SK-N-SH (cell line): Measurements from ENCODE around the gene WNT9B. TPM values are rescaled to one million over a fixed set of nuclear protein-coding genes. Genes with fewer than 3 reads are reported as not detected.

Experiments used
- CTCF ChIA-PET: fragments of 300-600, 350-600 bp; formaldehyde crosslinking; extraction: SDS; loops from one replicate; lab custom pipeline; 2021; lab: Yijun Ruan, JAX
- POLR2A ChIA-PET: fragments of 350-600 bp; sonication (Branson Sonifier 250); formaldehyde crosslinking; extraction: SDS; loops from one replicate; lab custom pipeline; 2020; ENCODE audit warnings: antibody characterized with exemption, inconsistent platforms; lab: Yijun Ruan, JAX
- DNase-seq: peaks from one replicate; pipeline ENCODE4 v3.0.0; 2012
- H2AFZ ChIP-seq: fragments of 200-600 bp; sonication (generic); 2 replicates; pipeline ENCODE4 v1.8.1; 2016; ENCODE audit warnings: antibody characterized with exemption, mild to moderate bottlenecking, low read depth
- H3F3A ChIP-seq: fragments of 200-600 bp; sonication (generic); replicated peaks from 2 replicates; pipeline ENCODE3; 2016; ENCODE audit warnings: antibody characterized with exemption, mild to moderate bottlenecking; ENCODE audit not compliant: insufficient read depth
- H3K27ac ChIP-seq, 2 experiments: fragments of 200-500 bp in 1 of 2; fragments of 200-600 bp in 1 of 2; sonication (Bioruptor generic) in 1 of 2; sonication (generic), shearing (Covaris generic) in 1 of 2; 2 replicates each; pipeline versions ENCODE4 v1.5.1 to v1.6.1; 2014 to 2016; ENCODE audit warnings: low read depth in 2 of 2, inconsistent platforms in 1 of 2, low read length in 1 of 2, mild to moderate bottlenecking in 1 of 2, mixed read lengths in 1 of 2
- H3K27me3 ChIP-seq: fragments of 200-600 bp; sonication (generic), shearing (Covaris generic); 2 replicates; pipeline ENCODE4 v1.6.1; 2016; ENCODE audit warnings: mixed run types; ENCODE audit not compliant: insufficient read depth
- H3K36me3 ChIP-seq, 2 experiments: fragments of 200-500 bp in 1 of 2; fragments of 200-600 bp in 1 of 2; sonication (Bioruptor generic) in 1 of 2; sonication (generic) in 1 of 2; replicated peaks in 1 of 2; 2 replicates each; pipeline versions ENCODE3 to v1.5.1; 2014 to 2016; ENCODE audit warnings: low read length in 1 of 2, mild to moderate bottlenecking in 1 of 2; ENCODE audit not compliant: insufficient read depth in 2 of 2, control insufficient read depth in 1 of 2
- H3K4me1 ChIP-seq, 2 experiments: fragments of 200-500 bp in 1 of 2; fragments of 200-600 bp in 1 of 2; sonication (Bioruptor generic) in 1 of 2; sonication (generic), shearing (Covaris generic) in 1 of 2; 2 replicates each; pipeline versions ENCODE4 v1.5.1 to v1.6.1; 2014 to 2016; ENCODE audit warnings: low read depth in 1 of 2, low read length in 1 of 2, mixed run types in 1 of 2; ENCODE audit not compliant: insufficient read depth in 2 of 2, control insufficient read depth in 1 of 2
- H3K4me2 ChIP-seq: fragments of 200-600 bp; sonication (generic), shearing (Covaris generic); 2 replicates; pipeline ENCODE4 v1.6.1; 2017; ENCODE audit warnings: mixed run types
- H3K4me3 ChIP-seq, 2 experiments: fragments of 200-500 bp in 1 of 2; fragments of 200-600 bp in 1 of 2; sonication (Bioruptor generic) in 1 of 2; sonication (generic), shearing (Covaris generic) in 1 of 2; 2 replicates each; pipeline versions ENCODE4 v1.5.1 to v1.8.1; 2014 to 2016; ENCODE audit warnings: low read depth in 2 of 2, inconsistent platforms in 1 of 2, low read length in 1 of 2, mild to moderate bottlenecking in 1 of 2, mixed read lengths in 1 of 2, moderate library complexity in 1 of 2
- H3K79me2 ChIP-seq: fragments of 200-600 bp; sonication (generic); 2 replicates; pipeline ENCODE4 v1.8.1; 2017; ENCODE audit warnings: mild to moderate bottlenecking; ENCODE audit not compliant: insufficient read depth
- H3K9ac ChIP-seq: fragments of 200-600 bp; sonication (generic); 2 replicates; pipeline ENCODE4 v1.6.1; 2017; ENCODE audit warnings: mixed run types
- H3K9me2 ChIP-seq: fragments of 200-600 bp; sonication (generic); 2 replicates; pipeline ENCODE4 v1.6.1; 2017; ENCODE audit warnings: mixed run types
- H3K9me3 ChIP-seq: fragments of 200-600 bp; sonication (generic); 2 replicates; pipeline ENCODE4 v1.6.1; 2017; ENCODE audit warnings: mixed run types, mild to moderate bottlenecking, moderate library complexity
- H4K20me1 ChIP-seq: fragments of 200-600 bp; sonication (generic); 2 replicates; pipeline ENCODE4 v1.6.1; 2017; ENCODE audit warnings: mild to moderate bottlenecking, mixed run types; ENCODE audit not compliant: insufficient read depth
- FOXM1 ChIP-seq: IDR thresholded peaks from 2 replicates; pipeline ENCODE4 v1.4.0; 2012; ENCODE audit warnings: low read depth, mild to moderate bottlenecking
- GABPA ChIP-seq: IDR thresholded peaks from 2 replicates; pipeline ENCODE4 v1.4.0; 2012; ENCODE audit warnings: low read depth, mild to moderate bottlenecking
- PBX3 ChIP-seq: IDR thresholded peaks from 2 replicates; pipeline ENCODE4; 2012
- POLR2AphosphoS5 ChIP-seq: IDR thresholded peaks from 2 replicates; pipeline ENCODE4 v1.6.1; 2012; ENCODE audit warnings: low read depth, low read length
- RCOR1 ChIP-seq: fragments of 150-350 bp; IDR thresholded peaks from 2 replicates; pipeline ENCODE4 v1.6.1; 2017; ENCODE audit warnings: antibody characterized with exemption, low read length
- SMC3 ChIP-seq: IDR thresholded peaks from 2 replicates; pipeline ENCODE4 v1.6.1; 2012; ENCODE audit warnings: low read depth, low read length, improper control_type of control experiment
- TAF1 ChIP-seq: IDR thresholded peaks from 2 replicates; pipeline ENCODE4 v1.6.1; 2012; ENCODE audit warnings: low read depth, mild to moderate bottlenecking, low read length, moderate library complexity, borderline replicate concordance
- TEAD4 ChIP-seq: IDR thresholded peaks from 2 replicates; pipeline ENCODE4 v1.4.0; 2012; ENCODE audit warnings: mild to moderate bottlenecking, borderline replicate concordance; ENCODE audit not compliant: insufficient read depth
- WGBS: methylation state at CpG from one replicate; pipeline ENCODE4 v1.1.6; 2017; ENCODE audit warnings: low lambda C conversion rate; 5-methylcytosine and 5-hydroxymethylcytosine counted together
- polyA plus RNA-seq, 3 experiments: library from polyadenylated mRNA; depleted of rRNA; stranded (reverse); fragments of >200 nt; gene quantifications; 2 replicates each; pipeline ENCODE4 v1.2.3, GENCODE V29; 2012
- TF ChIP-seq, protein P1 (sequence below): IDR thresholded peaks from 2 replicates; pipeline ENCODE4 v1.4.0; 2012; ENCODE audit warnings: low read depth, borderline replicate concordance

The WNT9B gene
- polyA plus RNA-seq, 1 of the 3 experiments (the other 2 are of a cell fraction), result not detected

DNA sequence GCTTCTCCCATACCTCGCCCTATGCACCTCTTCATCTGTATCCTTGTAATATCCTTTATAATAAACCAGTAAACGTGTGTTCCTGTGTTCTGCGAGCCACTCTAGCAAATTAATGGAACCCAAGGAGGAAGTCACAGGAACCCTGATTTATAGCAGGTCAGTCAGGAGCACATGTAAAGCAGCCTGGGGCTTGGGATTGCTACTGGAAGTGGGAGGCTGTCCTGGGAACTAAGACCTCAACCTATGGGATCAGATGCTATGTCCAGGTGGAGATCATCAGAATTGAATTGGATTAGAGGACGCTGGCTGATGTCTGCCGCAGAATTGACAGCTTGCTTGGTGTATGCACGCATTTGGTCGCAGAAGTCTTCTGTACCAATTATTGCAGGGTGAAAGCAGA lies 48.6 kb upstream of the WNT9B start:
- H3K4me2 ChIP-seq, result no peak overlapping the region
- no peaks in the 10 kb centered on the region for H4K20me1 ChIP-seq
- no peak for DNase-seq
- H2AFZ ChIP-seq, result no peak overlapping the region
- H3K9me2 ChIP-seq, result no peaks in the 10 kb centered on the region
- no peak overlapping the region for H3K27ac ChIP-seq
- no peak overlapping the region for H3K4me3 ChIP-seq
- TF ChIP-seq GABPA, result no peak
- TF ChIP-seq TAF1, result no peak
- 65% methylated on average over 7 of the region's 7 CpGs for WGBS
- no peaks in the 10 kb centered on the region for H3K36me3 ChIP-seq
- POLR2A ChIA-PET, result no interaction called here
- H3K4me1 ChIP-seq, result no peaks in the 10 kb centered on the region; a peak in 1 of 4 replicates
- CTCF ChIA-PET, result interaction anchor here (3.3 kb wide), 1 partner anchor 33 kb away, joined by 15 read pairs; no protein-coding TSS in a partner anchor
- no peaks in the 10 kb centered on the region for H3F3A ChIP-seq
- H3K27me3 ChIP-seq, result no peaks in the 10 kb centered on the region
- no peaks in the 10 kb centered on the region for H3K9me3 ChIP-seq
- no peak overlapping the region for H3K9ac ChIP-seq
- H3K79me2 ChIP-seq, result no peaks in the 10 kb centered on the region

- no peaks in the 10 kb centered on the region for H3K36me3 ChIP-seq
- CTCF ChIA-PET, result interaction anchor here (1.4 to 3.3 kb wide), 2 partner anchors 32 to 38 kb away, joined by 4 to 15 read pairs; no protein-coding TSS in a partner anchor
Observed at GRCh38 chr17:46803544-46803943, 47.8 kb upstream of the WNT9B start.

More at GRCh38 chr17:46803544-46803943, 47.8 kb upstream of the WNT9B start:
- Histone ChIP-seq H3F3A (no peaks in the 10 kb centered on the region), H4K20me1 (no peaks in the 10 kb centered on the region), H3K4me2 (no peak overlapping the region), H3K27ac (no peak overlapping the region), H3K9me3 (no peaks in the 10 kb centered on the region), H3K9me2 (no peaks in the 10 kb centered on the region), H3K4me1 (peaks cover 0 to 5% of the 10 kb centered on the region in 2 experiments; a peak in 1 of 4 replicates), H3K4me3 (no peak overlapping the region)
- no peak for DNase-seq
- no peak for TF ChIP-seq POLR2AphosphoS5
- TF ChIP-seq GABPA, result no peak
- no peak for TF ChIP-seq FOXM1
- no peak for TF ChIP-seq SMC3
- no peak for TF ChIP-seq RCOR1
- TF ChIP-seq TEAD4, result no peak
- no peak for TF ChIP-seq PBX3
- TF ChIP-seq, protein P1, sequence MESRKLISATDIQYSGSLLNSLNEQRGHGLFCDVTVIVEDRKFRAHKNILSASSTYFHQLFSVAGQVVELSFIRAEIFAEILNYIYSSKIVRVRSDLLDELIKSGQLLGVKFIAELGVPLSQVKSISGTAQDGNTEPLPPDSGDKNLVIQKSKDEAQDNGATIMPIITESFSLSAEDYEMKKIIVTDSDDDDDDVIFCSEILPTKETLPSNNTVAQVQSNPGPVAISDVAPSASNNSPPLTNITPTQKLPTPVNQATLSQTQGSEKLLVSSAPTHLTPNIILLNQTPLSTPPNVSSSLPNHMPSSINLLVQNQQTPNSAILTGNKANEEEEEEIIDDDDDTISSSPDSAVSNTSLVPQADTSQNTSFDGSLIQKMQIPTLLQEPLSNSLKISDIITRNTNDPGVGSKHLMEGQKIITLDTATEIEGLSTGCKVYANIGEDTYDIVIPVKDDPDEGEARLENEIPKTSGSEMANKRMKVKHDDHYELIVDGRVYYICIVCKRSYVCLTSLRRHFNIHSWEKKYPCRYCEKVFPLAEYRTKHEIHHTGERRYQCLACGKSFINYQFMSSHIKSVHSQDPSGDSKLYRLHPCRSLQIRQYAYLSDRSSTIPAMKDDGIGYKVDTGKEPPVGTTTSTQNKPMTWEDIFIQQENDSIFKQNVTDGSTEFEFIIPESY, result no peak
- TF ChIP-seq, all 33 proteins: peak for 0
- no peaks in the 10 kb centered on the region for H3K27me3 ChIP-seq
- no peak overlapping the region for H3K9ac ChIP-seq
- WGBS, result 82% methylated on average over 5 of the region's 5 CpGs
- H3K79me2 ChIP-seq, result no peaks in the 10 kb centered on the region
- no peak overlapping the region for H2AFZ ChIP-seq
- POLR2A ChIA-PET, result no interaction called here
